DOHH2 (cell line): ENCODE results near the gene CD47.

Experiments used
- EZH2phosphoT487 ChIP-seq: fragments of 200-600 bp; sonication (generic); IDR thresholded peaks from 2 replicates; pipeline ENCODE4 v1.6.1; 2017; ENCODE audit warnings: borderline replicate concordance, mild to moderate bottlenecking, antibody characterized with exemption, low read length, moderate library complexity, mixed read lengths
- TF ChIP-seq, protein P1 (sequence below): fragments of 200-600 bp; sonication (generic); IDR thresholded peaks from one replicate; pipeline ENCODE4 v1.5.1; 2014; ENCODE audit warnings: antibody characterized with exemption, mild to moderate bottlenecking, low read depth, low read length; ENCODE audit not compliant: poor library complexity, severe bottlenecking

DNA sequence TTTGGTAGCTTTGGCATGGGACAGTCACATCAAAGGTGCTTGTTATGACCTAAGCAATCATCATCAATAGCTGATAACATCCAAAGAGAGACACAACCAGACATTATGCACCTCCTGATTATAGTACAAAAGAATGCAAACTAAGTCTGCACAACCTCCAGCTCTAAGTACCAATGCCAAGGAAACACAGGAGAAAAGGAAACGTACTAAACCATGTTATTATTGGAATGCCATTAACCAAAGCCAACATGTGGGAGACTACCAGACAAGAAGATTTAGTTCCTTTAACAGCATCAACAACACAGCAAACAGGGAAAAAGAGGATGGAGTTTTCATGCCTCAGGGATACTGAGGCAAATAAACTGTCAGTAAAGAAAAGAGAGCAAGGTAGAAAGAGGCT lies 61.4 kb downstream of the CD47 start:
- TF ChIP-seq, protein P1, sequence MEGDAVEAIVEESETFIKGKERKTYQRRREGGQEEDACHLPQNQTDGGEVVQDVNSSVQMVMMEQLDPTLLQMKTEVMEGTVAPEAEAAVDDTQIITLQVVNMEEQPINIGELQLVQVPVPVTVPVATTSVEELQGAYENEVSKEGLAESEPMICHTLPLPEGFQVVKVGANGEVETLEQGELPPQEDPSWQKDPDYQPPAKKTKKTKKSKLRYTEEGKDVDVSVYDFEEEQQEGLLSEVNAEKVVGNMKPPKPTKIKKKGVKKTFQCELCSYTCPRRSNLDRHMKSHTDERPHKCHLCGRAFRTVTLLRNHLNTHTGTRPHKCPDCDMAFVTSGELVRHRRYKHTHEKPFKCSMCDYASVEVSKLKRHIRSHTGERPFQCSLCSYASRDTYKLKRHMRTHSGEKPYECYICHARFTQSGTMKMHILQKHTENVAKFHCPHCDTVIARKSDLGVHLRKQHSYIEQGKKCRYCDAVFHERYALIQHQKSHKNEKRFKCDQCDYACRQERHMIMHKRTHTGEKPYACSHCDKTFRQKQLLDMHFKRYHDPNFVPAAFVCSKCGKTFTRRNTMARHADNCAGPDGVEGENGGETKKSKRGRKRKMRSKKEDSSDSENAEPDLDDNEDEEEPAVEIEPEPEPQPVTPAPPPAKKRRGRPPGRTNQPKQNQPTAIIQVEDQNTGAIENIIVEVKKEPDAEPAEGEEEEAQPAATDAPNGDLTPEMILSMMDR: no peak
- TF ChIP-seq EZH2phosphoT487: no peak
